A549 (cell line): Measurements from ENCODE around the gene ENTHD1. TPM values are rescaled to one million over a fixed set of nuclear protein-coding genes. Genes with fewer than 3 reads are reported as not detected.
"Not testable (repeated sequence)": the region's sequence is repeated elsewhere in the genome, so short reads cannot be mapped to it uniquely, and the experiment has no call there.

Experiments
- ATAC-seq, 2 experiments: fragments of 200-7000 bp in 1 of 2; fragments of >200 bp in 1 of 2; cut with Nextera tagmentation in 1 of 2; cut with Tn5 transposase in 1 of 2; 3 replicates each; pipeline versions ENCODE4 v1.8.0 to v1.9.1; 2018 to 2020; ENCODE audit warnings: mild to moderate bottlenecking in 1 of 2, moderate library complexity in 1 of 2
- CTCF ChIA-PET: fragments of 300-600 bp; sonication (Branson Sonifier 250); formaldehyde crosslinking; extraction: SDS; loops from one replicate; lab custom pipeline; 2021; ENCODE audit warnings: antibody characterized with exemption, inconsistent platforms; lab: Yijun Ruan, JAX
- POLR2A ChIA-PET: fragments of 350-600 bp; formaldehyde crosslinking; extraction: SDS; loops from one replicate; lab custom pipeline; 2021; ENCODE audit warnings: antibody characterized with exemption, inconsistent platforms; lab: Yijun Ruan, JAX
- DNase-seq, 2 experiments: peaks; one replicate each; pipeline versions ENCODE4 v3.0.0 to v3.0.0-alpha.2; 2011 to 2016; ENCODE audit warnings: low read depth in 1 of 2, low spot score in 1 of 2
- FAIRE-seq: peaks from 2 replicates; lab custom pipeline; 2011; peaks lifted over from hg19 to GRCh38; lab: Jason Lieb, UNC
- H3K27ac ChIP-seq, 2 experiments: fragments of >200 bp; sonication (Bioruptor Twin); formaldehyde crosslinking; 3 replicates each; pipeline ENCODE4 v1.5.1; 2016 to 2017
- H3K4me1 ChIP-seq: fragments of >200 bp; sonication (Bioruptor Twin); formaldehyde crosslinking; 3 replicates; pipeline ENCODE4 v1.6.1; 2016
- H3K4me2 ChIP-seq: fragments of >200 bp; sonication (Bioruptor Twin); formaldehyde crosslinking; 3 replicates; pipeline ENCODE4 v1.6.1; 2016
- H3K4me3 ChIP-seq: fragments of >200 bp; sonication (Bioruptor Twin); formaldehyde crosslinking; 3 replicates; pipeline ENCODE4 v1.5.1; 2016
- H3K9me3 ChIP-seq: fragments of >200 bp; sonication (Bioruptor Twin); formaldehyde crosslinking; 3 replicates; pipeline ENCODE4 v1.6.1; 2016
- ATOH8 ChIP-seq: fragments of 250-450 bp; sonication (Bioruptor Pico); IDR thresholded peaks from 2 replicates; pipeline ENCODE4 v1.5.0; 2020; ENCODE audit warnings: low read depth, mild to moderate bottlenecking, moderate library complexity
- CBX8 ChIP-seq: fragments of 200-600 bp; sonication (generic); IDR thresholded peaks from 2 replicates; pipeline ENCODE4 v1.6.1; 2016
- CEBPB ChIP-seq, 2 experiments: fragments of >200 bp in 1 of 2; sonication (Bioruptor Twin) in 1 of 2; formaldehyde crosslinking in 1 of 2; IDR thresholded peaks; 2 replicates each; pipeline ENCODE4 v1.6.1; 2012 to 2016
- CTCF ChIP-seq: fragments of >200 bp; sonication (Bioruptor Twin); formaldehyde crosslinking; IDR thresholded peaks from 3 replicates; pipeline ENCODE4 v1.5.1; 2016
- EHF ChIP-seq: fragments of 250-450 bp; sonication (Bioruptor Pico); IDR thresholded peaks from 2 replicates; pipeline ENCODE4 v1.5.0; 2020; ENCODE audit warnings: mild to moderate bottlenecking
- EHMT2 ChIP-seq: fragments of 200-600 bp; sonication (generic); IDR thresholded peaks from 2 replicates; pipeline ENCODE4 v1.6.1; 2016; ENCODE audit warnings: antibody characterized with exemption, low read depth, mild to moderate bottlenecking, moderate library complexity
- EP300 ChIP-seq, 2 experiments: fragments of >200 bp; sonication (Bioruptor Twin); formaldehyde crosslinking; IDR thresholded peaks; 2 replicates in 1 of 2; 3 replicates in 1 of 2; pipeline ENCODE4 v1.6.1; 2016 to 2017
- ESRRA ChIP-seq: fragments of 150-350 bp; IDR thresholded peaks from 2 replicates; pipeline ENCODE4 v1.6.1; 2014; ENCODE audit warnings: mild to moderate bottlenecking, low read length, borderline replicate concordance
- GATA3 ChIP-seq: IDR thresholded peaks from 2 replicates; pipeline ENCODE4 v1.6.1; 2012; ENCODE audit warnings: borderline replicate concordance
- HDAC2 ChIP-seq: fragments of 200-600 bp; sonication (generic); IDR thresholded peaks from 2 replicates; pipeline ENCODE4 v1.6.1; 2016
- HES2 ChIP-seq: fragments of >200 bp; sonication (Bioruptor Twin); formaldehyde crosslinking; IDR thresholded peaks from 2 replicates; pipeline ENCODE4 v1.6.1; 2016
- HOXB13 ChIP-seq: fragments of 250-450 bp; sonication (Bioruptor Pico); IDR thresholded peaks from 2 replicates; pipeline ENCODE4 v1.5.0; 2020; ENCODE audit warnings: low read depth, mild to moderate bottlenecking, moderate library complexity
- JUN ChIP-seq, 2 experiments: fragments of >200 bp; sonication (Bioruptor Twin); formaldehyde crosslinking; IDR thresholded peaks; 2 replicates in 1 of 2; 3 replicates in 1 of 2; pipeline ENCODE4 v1.6.1; 2016 to 2017
- JUNB ChIP-seq: fragments of >200 bp; sonication (Bioruptor Twin); formaldehyde crosslinking; IDR thresholded peaks from 2 replicates; pipeline ENCODE4 v1.6.1; 2016
- KDM1A ChIP-seq: fragments of 200-600 bp; sonication (generic); IDR thresholded peaks from 2 replicates; pipeline ENCODE4 v1.6.1; 2016; ENCODE audit warnings: low read depth, mild to moderate bottlenecking
- KDM5A ChIP-seq: fragments of 200-600 bp; sonication (generic); IDR thresholded peaks from 2 replicates; pipeline ENCODE4 v1.6.1; 2016; ENCODE audit warnings: antibody characterized with exemption, mild to moderate bottlenecking
- MAX ChIP-seq: IDR thresholded peaks from 2 replicates; pipeline ENCODE4 v1.6.1; 2012
- MYC ChIP-seq: IDR thresholded peaks from 2 replicates; pipeline ENCODE4 v1.6.1; 2012; ENCODE audit warnings: mild to moderate bottlenecking, inconsistent platforms, low read length, improper control_type of control experiment, borderline replicate concordance
- NFE2L2 ChIP-seq: fragments of 150-350 bp; conservative IDR thresholded peaks from 2 replicates; pipeline ENCODE4 v1.6.1; 2014; ENCODE audit warnings: low read length
- PBX3 ChIP-seq: IDR thresholded peaks from 2 replicates; pipeline ENCODE4 v1.6.1; 2012
- POLR2A ChIP-seq: IDR thresholded peaks from 2 replicates; pipeline ENCODE4 v1.6.1; 2012; ENCODE audit warnings: mild to moderate bottlenecking, low read length
- POLR2AphosphoS2 ChIP-seq: conservative IDR thresholded peaks from 2 replicates; pipeline ENCODE4 v1.6.1; 2012; ENCODE audit warnings: low read length, improper control_type of control experiment, inconsistent platforms
- REST ChIP-seq: fragments of 200-600 bp; sonication (generic); IDR thresholded peaks from 2 replicates; pipeline ENCODE4 v1.6.1; 2016; ENCODE audit warnings: antibody characterized with exemption, mild to moderate bottlenecking, moderate library complexity
- SMC3 ChIP-seq: fragments of >200 bp; sonication (Bioruptor Twin); formaldehyde crosslinking; IDR thresholded peaks from 3 replicates; pipeline ENCODE4 v1.6.1; 2018; ENCODE audit warnings: inconsistent platforms
- ZC3H11A ChIP-seq: fragments of 450-650 bp; IDR thresholded peaks from 2 replicates; pipeline ENCODE4 v1.6.1; 2014; ENCODE audit warnings: antibody characterized with exemption, mild to moderate bottlenecking
- ZSCAN20 ChIP-seq: fragments of 250-450 bp; sonication (Bioruptor Pico); IDR thresholded peaks from 2 replicates; pipeline ENCODE4 v1.8.0; 2022; ENCODE audit warnings: mild to moderate bottlenecking, moderate library complexity
- WGBS: methylation state at CpG from one replicate; pipeline ENCODE4 v1.1.6; 2017; ENCODE audit errors: missing lambda C conversion rate; 5-methylcytosine and 5-hydroxymethylcytosine counted together
- polyA plus RNA-seq, 4 experiments: library from polyadenylated mRNA; depleted of rRNA in 3 of 4; stranded (reverse); fragments of >200 nt; fragmentation: RNase III in 1 of 4; extraction: RNeasy Plus Mini Kit Qiagen cat#74134 plus additional on column Dnase treatment in 1 of 4; gene quantifications; 2 replicates in 3 of 4; 3 replicates in 1 of 4; pipeline ENCODE4 v1.2.3, GENCODE V29; 2011 to 2017

Gene ENTHD1
- polyA plus RNA-seq, 2 of the 4 experiments (the other 2 are of a cell fraction), result not detected

GRCh38 chr22:39738746-39739145, 154.8 kb downstream of the ENTHD1 start:
- no peaks in the 10 kb centered on the region for H3K4me1 ChIP-seq
- no peak for ATAC-seq
- H3K27ac ChIP-seq, result no peak overlapping the region
- 12% methylated on average over 1 of the region's 1 CpG for WGBS
- no peak overlapping the region for H3K4me2 ChIP-seq
- no peak for TF ChIP-seq KDM1A
- TF ChIP-seq, all 56 proteins: peak for 0
- POLR2A ChIA-PET, result no interaction called here
- FAIRE-seq (no peak), DNase-seq (no peak)
- CTCF ChIA-PET, result no interaction called here
- no peak overlapping the region for H3K4me3 ChIP-seq
- peaks cover 4% of the 10 kb centered on the region; the same call in 1 of the 3 replicates for H3K9me3 ChIP-seq

GRCh38 chr22:39735776-39736175, 157.8 kb downstream of the ENTHD1 start:
- WGBS, result 43% methylated on average over 10 of the region's 10 CpGs
- FAIRE-seq (no peak), ATAC-seq (no peak), DNase-seq (no peak)
- ChIA-PET CTCF (no interaction called here), POLR2A (no interaction called here)
- H3K4me1 ChIP-seq, result no peaks in the 10 kb centered on the region
- peaks cover 4% of the 10 kb centered on the region; the same call in 1 of the 3 replicates for H3K9me3 ChIP-seq
- TF ChIP-seq ZC3H11A, result no peak
- TF ChIP-seq CBX8, result no peak
- TF ChIP-seq ATOH8 (CRISPR knock-in tag), result no peak
- no peak for TF ChIP-seq GATA3
- no peak for TF ChIP-seq REST
- no peak for TF ChIP-seq PBX3
- no peak for TF ChIP-seq KDM5A
- TF ChIP-seq EHF, result no peak
- no peak for TF ChIP-seq JUNB
- no peak for TF ChIP-seq EP300 (IDR thresholded peaks at IDR 0.05)
- TF ChIP-seq MAX, result no peak
- no peak for TF ChIP-seq EHMT2
- TF ChIP-seq ESRRA, result no peak
- no peak for TF ChIP-seq POLR2AphosphoS2
- no peak for TF ChIP-seq JUN (IDR thresholded peaks at IDR 0.05)
- no peak for TF ChIP-seq ZSCAN20 (CRISPR knock-in tag)
- no peak for TF ChIP-seq HDAC2
- H3K4me3 ChIP-seq, result no peak overlapping the region
- no peak overlapping the region for H3K4me2 ChIP-seq
- H3K27ac ChIP-seq, result no peak overlapping the region

- no peak for TF ChIP-seq MYC
- no peak for TF ChIP-seq EP300 (IDR thresholded peaks at IDR 0.05)
- no peak for TF ChIP-seq SMC3
- no peak for TF ChIP-seq NFE2L2
- TF ChIP-seq HOXB13 (CRISPR knock-in tag), result no peak
- TF ChIP-seq HES2, result no peak
- no peak for TF ChIP-seq KDM1A
- no peak for TF ChIP-seq CTCF
- no peak for TF ChIP-seq MAX
- TF ChIP-seq POLR2A, result no peak
- no peak for TF ChIP-seq CEBPB (IDR thresholded peaks at IDR 0.05)
- TF ChIP-seq, all 56 proteins: peak for 0
- H3K4me1 ChIP-seq, result no peaks in the 10 kb centered on the region
- DNase-seq, result no peak
- WGBS, result 28% methylated on average over 5 of the region's 5 CpGs
- ATAC-seq, result no peak
- peaks cover 3% of the 10 kb centered on the region; the same call in 1 of the 3 replicates for H3K9me3 ChIP-seq
- ChIA-PET POLR2A (no interaction called here), CTCF (no interaction called here)
- no peak overlapping the region for H3K4me3 ChIP-seq
- no peak overlapping the region for H3K27ac ChIP-seq
- FAIRE-seq, result no peak
- H3K4me2 ChIP-seq, result no peak overlapping the region
These were observed 158.7 kb downstream of the ENTHD1 start for GRCh38 chr22:39734866-39735265.

- ATAC-seq, CTCF ChIA-PET, H3K9me3 ChIP-seq, H3K4me1 ChIP-seq, POLR2A ChIA-PET, DNase-seq, H3K4me2 ChIP-seq, H3K4me3 ChIP-seq, H3K27ac ChIP-seq, FAIRE-seq: not testable (repeated sequence)
- WGBS, result 13% methylated on average over 1 of the region's 1 CpG
These were observed 159.5 kb downstream of the ENTHD1 start for GRCh38 chr22:39734046-39734445.
